Endometrial microvascular endothelial cells (primary cell): ENCODE measurements around the gene TRAF1. TPM values are rescaled to one million over a fixed set of nuclear protein-coding genes. Genes with fewer than 3 reads are reported as not detected.

Source experiments
- in situ Hi-C: cut with HindIII; loops from 2 replicates; pipeline ENCODE4 v1.10.0; 2017; ENCODE audit warnings: low sequenced_read_pairs, low pct_unique_long_range_greater_than_20kb; ENCODE audit errors: inconsistent ontology term
- total RNA-seq: library from RNA; depleted of rRNA; stranded (reverse); fragments of >200 nt; gene quantifications from one replicate; pipeline ENCODE4 v1.2.3, GENCODE V29; 2015; ENCODE audit errors: inconsistent ontology term

Gene TRAF1
- total RNA-seq, 1 donor from 2014 or later: 6.7 TPM

DNA sequence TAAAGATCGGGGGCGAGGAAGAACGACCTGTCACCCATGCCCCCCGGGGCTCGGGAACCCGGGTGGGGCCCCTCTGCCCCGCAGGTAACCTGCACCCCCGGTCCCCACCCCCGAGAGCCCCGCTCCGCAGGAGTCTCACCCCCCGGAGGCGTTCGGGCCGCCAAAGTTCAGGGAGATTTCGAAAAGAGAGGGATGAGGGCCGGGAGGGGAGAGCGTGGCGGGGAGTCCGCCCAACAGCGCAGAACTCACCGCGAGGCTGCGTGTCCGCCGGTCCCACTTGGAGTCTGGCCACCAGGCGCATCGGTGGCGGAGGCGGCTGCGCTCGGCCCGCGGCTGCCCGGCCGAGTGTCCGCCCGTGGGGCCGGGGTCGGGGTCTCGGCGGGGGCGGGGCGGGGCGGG lies 49.8 kb downstream of the TRAF1 start, which contains the start of gene PHF19:
Gene PHF19 (minus strand): TSS at position 347 of the 399 bp plus-strand sequence. CDS start 2,447 bp downstream, outside the sequence.
- in situ Hi-C loops: no loop called here

- in situ Hi-C loops: no loop called here
Measured at GRCh38 chr9:120875954-120876841, 50.4 kb downstream of the TRAF1 start.

GRCh38 chr9:120875643-120875953 lies 51.0 kb downstream of the TRAF1 start:
- in situ Hi-C loops: no loop called here

DNA sequence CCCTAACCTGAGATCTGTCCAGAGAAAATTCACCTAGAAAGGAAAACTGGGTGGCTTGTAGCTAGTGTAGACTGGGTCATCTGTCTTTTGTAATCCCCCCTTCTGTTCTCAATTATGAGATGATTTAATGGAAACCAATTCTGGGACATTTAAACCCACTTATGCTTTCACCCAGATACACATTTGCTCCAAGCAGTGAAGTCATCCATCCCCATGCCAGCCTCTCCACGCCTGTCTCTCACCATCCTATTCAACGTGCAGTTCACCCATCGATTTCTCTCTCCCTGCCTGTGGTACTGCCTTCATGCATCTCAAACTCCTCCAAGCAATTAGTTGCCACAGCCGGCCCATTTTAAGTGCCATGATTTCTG lies 51.4 kb downstream of the TRAF1 start:
- in situ Hi-C loops: no loop called here

DNA sequence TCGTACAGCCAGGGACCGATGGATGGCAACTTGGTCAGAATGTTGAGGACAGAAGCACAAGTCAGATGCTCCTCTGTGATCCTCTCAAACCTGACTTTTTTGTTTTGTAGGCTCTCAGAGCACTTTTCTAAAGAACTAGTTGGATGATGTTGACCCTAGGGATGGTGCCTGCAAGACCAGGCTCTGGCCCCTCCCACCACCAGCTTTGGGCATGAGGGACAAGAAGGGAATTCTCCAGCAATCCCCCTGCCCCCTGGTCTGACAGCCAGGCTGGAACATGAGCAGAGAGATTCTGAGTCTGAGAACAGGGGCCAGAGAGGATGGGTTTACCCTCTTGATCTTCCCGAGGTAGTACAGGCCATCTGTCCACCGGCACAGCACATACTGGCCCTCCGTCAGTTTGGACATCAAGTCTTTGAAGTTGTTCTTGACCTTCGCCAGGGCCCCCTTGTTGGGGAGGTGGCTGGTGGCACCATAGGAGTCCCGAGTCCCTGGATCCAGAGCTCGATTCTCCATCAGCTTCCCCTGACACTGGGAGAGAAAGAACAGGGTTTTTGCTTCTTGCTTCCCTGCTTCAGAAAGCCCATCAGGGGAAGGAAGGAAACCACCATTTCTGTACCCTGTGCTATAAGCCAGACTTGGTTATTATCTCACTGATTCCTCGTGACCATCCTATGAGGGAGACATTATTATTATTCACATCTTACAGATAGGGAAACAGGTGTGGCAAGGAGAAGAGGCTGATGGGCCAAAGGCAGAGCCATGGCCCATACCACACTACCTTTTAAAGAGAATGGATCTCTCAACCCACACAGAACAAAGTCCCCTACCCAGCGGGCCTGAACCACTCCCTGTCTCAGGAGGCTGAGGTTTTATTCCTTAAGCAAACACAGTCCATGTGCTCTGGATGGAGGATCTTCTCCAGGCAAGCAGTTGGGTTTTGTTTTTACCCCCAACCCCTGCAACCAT lies 52.1 kb downstream of the TRAF1 start:
- in situ Hi-C loops: no loop called here

GRCh38 chr9:120873512-120873911 lies 53.1 kb downstream of the TRAF1 start:
- in situ Hi-C loops: no loop called here

DNA sequence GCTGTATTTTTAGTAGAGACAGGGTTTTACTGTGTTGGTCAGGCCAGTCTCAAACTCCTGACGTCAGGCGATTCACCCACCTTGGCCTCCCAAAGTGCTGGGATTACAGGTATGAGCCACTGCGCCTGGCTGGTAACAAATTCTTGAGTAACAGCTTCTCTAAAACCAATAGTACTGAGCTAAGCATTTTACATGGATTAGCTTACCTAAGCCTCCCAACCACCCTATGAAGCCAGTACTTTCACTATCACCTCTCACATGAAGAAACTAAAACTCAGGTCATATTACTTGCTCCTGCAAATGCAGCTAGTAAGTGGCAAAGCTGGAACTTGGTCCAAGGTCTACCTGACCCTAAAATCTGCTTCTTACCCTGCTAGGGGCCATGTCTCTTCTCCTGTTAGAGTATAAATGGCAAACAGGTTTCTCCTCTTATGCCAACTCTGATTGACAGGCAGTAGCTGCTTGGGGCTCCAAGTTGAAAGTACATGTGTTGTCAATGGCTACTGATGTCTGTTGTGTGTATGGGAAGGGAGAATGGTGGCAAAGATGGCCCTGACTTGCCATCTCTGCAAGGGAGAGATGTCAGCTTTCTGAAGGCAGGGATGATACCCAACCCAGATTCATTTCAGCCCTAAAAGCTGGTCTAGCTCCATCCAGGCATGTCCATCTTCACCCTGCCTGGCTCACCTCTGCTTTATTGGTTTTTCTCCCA lies 53.6 kb downstream of the TRAF1 start:
- in situ Hi-C loops: no loop called here

- in situ Hi-C loops: no loop called here
Measured at GRCh38 chr9:120870206-120870605, 56.4 kb downstream of the TRAF1 start.

DNA sequence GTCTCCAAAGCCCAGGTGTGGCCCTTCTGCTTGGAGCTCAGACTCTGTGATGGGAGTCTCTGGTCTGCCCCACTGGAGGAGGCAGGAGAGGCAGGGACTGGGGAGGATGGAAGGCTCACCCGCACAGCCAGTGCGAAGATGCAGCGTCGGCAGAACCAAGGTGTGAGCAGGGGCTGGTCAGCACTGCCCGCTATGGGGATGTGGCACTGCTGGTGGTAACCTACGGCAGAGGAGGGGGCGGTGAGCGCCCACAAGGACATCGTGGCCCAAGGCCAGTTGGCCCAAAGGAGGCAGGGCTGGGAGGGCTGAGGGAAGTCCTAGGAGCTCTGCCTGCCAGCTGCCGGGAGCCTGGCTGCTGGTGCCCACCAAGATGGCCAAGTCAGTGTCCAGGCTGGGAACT lies 56.9 kb downstream of the TRAF1 start:
- in situ Hi-C loops: no loop called here

DNA sequence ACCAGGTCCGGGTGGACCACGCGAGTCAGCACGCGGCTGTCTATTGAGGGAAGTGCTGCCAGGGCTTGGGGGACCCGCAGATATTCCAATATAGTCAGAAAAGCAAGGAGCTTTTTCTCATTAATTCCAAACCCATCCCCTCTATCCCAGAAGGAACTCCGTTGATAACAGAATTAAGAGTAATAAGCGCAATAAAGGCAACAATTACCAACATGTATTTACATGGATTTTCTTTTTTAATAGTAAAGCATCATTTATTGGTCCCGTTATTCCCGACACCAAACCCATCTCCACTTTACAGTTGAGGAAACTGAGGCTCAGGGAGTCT lies 57.3 kb downstream of the TRAF1 start:
- in situ Hi-C loops: no loop called here

- in situ Hi-C loops: no loop called here
Measured at GRCh38 chr9:120868676-120869359, 57.8 kb downstream of the TRAF1 start.

DNA sequence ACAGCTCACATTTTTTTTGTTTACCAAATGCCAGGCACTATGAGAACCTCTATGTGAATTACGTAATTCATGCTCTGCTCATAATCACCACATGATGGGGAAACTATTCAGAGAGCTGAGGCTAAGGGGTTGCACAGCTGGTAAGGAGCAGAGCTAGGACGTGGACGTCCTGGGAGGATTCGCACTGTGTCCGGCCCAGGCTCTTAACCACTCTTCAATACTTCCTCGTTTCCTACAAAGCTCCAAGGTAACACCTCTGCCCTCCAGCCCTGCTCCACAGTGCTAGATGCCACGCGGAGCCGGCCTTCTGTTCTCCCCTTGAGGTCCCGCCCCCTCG lies 58.3 kb downstream of the TRAF1 start:
- in situ Hi-C loops: no loop called here

GRCh38 chr9:120867676-120868338 lies 58.8 kb downstream of the TRAF1 start:
- in situ Hi-C loops: no loop called here

DNA sequence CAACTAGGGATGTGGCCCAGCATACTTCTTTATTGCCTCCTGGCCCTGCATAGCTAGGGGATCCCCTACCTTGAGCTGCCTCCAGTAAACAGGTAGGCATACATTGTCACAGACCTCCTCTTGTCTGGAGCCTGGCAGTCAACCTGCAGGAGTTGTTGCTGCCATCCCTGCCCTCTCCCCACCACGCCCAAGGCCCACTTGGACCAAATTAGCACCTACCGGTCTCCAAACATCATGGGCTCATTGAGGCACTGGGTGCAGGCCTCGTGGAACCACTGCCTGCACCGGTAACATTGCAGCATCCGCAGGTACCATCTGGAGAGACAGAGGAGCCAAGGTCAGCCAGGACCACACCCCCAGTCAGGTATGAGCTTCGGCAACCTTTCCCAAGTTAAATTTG lies 59.9 kb downstream of the TRAF1 start:
- in situ Hi-C loops: no loop called here

DNA sequence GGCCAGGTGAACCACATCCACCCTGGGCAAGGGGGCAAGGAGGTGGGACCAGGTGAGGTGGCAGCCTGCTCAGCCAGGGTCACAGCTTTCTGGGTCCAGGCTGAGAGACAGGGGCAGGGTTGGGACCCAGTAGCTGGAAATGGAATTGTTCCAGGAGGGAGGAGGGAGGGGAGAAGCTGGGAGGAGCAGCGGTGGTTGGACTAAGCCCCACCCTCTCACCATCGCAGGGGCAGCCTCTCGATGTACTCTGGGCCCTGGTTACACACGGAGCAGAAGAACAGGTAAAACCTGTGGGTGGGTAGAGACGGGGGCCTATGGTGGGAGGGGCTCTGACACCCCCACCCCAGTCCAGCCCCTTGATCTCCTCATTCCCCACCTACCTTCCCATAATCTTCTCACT lies 60.8 kb downstream of the TRAF1 start:
- in situ Hi-C loops: no loop called here

DNA sequence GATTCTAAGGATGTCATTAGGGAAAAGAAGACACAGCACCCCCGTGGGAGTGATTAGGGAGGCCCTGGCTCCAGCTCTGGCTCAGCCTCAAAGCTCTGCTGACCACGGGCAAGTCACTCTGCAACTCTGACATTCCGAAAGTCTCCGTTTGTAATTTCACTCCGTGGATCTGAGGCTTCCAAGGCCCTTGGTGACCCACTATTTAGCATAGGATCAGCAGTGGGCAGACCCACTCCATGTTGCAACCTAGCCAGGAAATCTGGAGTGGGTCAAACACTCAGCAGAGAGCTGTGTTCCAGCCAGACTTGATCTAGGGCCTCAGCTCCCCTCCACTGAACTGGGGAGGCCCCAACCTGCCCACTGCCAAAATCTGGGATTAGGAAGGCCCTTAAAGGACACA lies 61.4 kb downstream of the TRAF1 start:
- in situ Hi-C loops: no loop called here

GRCh38 chr9:120864719-120865118 lies 61.9 kb downstream of the TRAF1 start:
- in situ Hi-C loops: no loop called here

DNA sequence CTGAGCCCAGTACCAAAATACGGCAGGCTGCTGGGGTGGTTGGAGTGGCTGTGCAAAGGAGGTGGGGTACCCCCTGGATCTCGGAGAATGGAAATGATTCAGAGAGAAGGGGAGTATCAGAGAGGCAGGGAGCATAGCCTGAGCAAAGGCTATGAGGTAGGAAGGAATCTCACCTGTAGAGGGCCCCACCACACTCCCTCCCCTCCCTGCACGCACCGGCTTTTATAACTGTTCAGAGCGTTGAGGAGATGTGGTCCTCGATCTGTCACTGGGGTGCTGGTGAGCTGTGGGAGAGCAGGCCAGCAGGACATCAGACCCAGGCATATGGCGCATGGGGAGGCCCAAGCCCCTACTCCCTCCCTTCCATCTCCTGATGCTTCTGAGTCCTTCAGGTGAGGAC lies 62.8 kb downstream of the TRAF1 start:
- in situ Hi-C loops: no loop called here

- in situ Hi-C loops: no loop called here
Measured at GRCh38 chr9:120862452-120862851, 64.1 kb downstream of the TRAF1 start.
